H54 (cell line): ENCODE results near the gene EFHC2.

Experiments
- DNase-seq: peaks from one replicate; pipeline ENCODE4 v3.0.0; 2011; ENCODE audit warnings: low spot score, mixed read lengths; ENCODE audit not compliant: insufficient read length
- FAIRE-seq: peaks from 3 replicates; lab custom pipeline; 2011; peaks lifted over from hg19 to GRCh38; lab: Jason Lieb, UNC
- POLR2A ChIP-seq: IDR thresholded peaks from 2 replicates; pipeline ENCODE4 v1.6.1; 2011; ENCODE audit warnings: low read depth, mild to moderate bottlenecking, low read length

EFHC2 gene

GRCh38 chrX:44105228-44105913 lies 238.1 kb downstream of the EFHC2 start:
- FAIRE-seq (no peak), DNase-seq (no peak)

GRCh38 chrX:44104699-44105098 lies 238.8 kb downstream of the EFHC2 start:
- no peak for TF ChIP-seq POLR2A
- DNase-seq (no peak), FAIRE-seq (no peak)

More at GRCh38 chrX:44105228-44105913, 238.1 kb downstream of the EFHC2 start:
- TF ChIP-seq POLR2A, result no peak

- no peak for FAIRE-seq
- DNase-seq, result no peak
- TF ChIP-seq POLR2A, result no peak
Observed at GRCh38 chrX:44101281-44101680, 242.2 kb downstream of the EFHC2 start.

- DNase-seq, result no peak
- no peak for FAIRE-seq
- TF ChIP-seq POLR2A, result no peak
Observed at GRCh38 chrX:44099366-44099765, 244.1 kb downstream of the EFHC2 start.
